ENCODE measurements around the gene SIDT1.

DNA sequence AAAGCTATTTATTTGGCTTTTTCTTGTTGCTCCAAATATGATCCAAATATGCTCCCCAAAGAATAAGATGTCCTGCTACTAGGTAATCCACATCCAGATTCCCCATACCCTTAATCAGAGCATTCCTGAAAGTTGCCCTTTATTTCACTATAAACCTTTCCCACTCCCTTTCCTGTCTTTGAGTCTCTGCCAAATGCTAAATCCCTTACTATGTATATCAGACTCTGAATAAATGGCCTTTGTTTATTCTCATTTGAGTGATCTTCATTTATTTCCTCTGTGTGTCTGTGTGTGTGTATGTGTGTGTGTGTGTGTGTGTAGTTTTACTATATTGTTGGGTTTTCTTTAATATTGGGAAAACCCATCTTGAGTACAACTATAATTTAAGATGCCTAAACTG lies 10.4 kb upstream of the SIDT1 start:
- TF ChIP-seq, protein P1, sequence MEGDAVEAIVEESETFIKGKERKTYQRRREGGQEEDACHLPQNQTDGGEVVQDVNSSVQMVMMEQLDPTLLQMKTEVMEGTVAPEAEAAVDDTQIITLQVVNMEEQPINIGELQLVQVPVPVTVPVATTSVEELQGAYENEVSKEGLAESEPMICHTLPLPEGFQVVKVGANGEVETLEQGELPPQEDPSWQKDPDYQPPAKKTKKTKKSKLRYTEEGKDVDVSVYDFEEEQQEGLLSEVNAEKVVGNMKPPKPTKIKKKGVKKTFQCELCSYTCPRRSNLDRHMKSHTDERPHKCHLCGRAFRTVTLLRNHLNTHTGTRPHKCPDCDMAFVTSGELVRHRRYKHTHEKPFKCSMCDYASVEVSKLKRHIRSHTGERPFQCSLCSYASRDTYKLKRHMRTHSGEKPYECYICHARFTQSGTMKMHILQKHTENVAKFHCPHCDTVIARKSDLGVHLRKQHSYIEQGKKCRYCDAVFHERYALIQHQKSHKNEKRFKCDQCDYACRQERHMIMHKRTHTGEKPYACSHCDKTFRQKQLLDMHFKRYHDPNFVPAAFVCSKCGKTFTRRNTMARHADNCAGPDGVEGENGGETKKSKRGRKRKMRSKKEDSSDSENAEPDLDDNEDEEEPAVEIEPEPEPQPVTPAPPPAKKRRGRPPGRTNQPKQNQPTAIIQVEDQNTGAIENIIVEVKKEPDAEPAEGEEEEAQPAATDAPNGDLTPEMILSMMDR (IDR thresholded peaks at IDR 0.05) = no peak
- TF ChIP-seq POLR2A (IDR thresholded peaks at IDR 0.05) (no peak), POLR2AphosphoS5 (IDR thresholded peaks at IDR 0.05) (no peak), EP300 (IDR thresholded peaks at IDR 0.05; ENCODE audit: low read depth) (no peak)

Data from transverse colon (tissue), 4 donors.